NCI-H2196 treated with DMSO at 0.1 percent for 48 hours (cell line): ENCODE data around the gene SRMS.

Source experiments
- DNase-seq: peaks from one replicate; lab custom pipeline; 2025; ENCODE audit not compliant: unreplicated experiment; lab: John Stamatoyannopoulos, UW

SRMS gene

GRCh38 chr20:63492518-63492917, 55.0 kb downstream of the SRMS start:
- no peak for DNase-seq

DNA sequence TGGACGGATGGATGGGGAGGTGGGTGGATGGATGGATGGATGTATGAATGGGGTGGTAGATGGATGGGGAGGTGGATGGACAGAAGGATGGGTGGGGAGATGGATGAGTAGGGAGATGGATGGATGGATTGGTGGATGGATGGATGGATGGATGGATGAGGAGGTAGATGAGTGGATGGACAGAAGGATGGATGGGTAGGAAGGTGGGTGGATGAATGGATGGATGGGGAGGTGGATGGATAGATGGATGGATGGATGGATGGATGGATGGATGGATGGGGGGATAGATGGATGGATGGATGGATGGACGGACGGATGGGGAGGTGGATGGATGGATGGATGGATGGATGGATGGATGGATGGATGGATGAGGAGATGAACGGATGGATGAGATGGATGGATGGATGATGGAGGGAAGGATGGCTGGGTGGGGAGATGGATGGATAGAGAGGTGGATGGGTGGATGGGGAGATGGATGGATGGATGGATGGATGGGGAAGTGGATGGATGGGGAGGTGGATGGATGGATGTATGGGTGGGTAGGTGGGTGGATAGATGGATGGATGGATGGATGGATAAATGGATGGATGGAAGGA, 55.8 kb downstream of the SRMS start:
- no peak for DNase-seq

DNA sequence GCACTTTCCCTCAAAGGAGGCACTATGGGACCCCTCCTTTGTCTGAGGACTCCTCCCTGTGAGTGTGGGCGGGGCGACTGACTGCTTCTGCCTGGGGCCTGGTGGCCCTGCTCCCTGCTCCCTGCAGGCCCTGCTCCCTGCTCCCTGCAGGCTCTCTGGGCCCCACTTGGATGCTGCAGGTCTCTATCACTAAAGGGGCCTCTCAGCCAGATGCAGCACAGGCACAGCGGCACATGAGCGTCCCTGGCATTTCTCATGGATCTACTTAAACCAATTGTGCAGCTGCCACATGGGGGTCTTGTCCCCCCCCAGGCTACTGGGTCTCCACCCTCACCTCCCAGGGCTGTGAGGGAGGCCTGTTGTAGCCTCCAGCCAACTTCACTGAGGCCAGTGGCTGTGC, 56.5 kb downstream of the SRMS start:
- no peak for DNase-seq
